D721Med (cell line): ENCODE data around the gene AGXT.

ENCODE experiments used
- DNase-seq: peaks from one replicate; pipeline ENCODE4 v3.0.0; 2011; ENCODE audit warnings: low spot score; ENCODE audit not compliant: insufficient read length
- FAIRE-seq: peaks from 2 replicates; lab custom pipeline; 2011; peaks lifted over from hg19 to GRCh38; lab: Jason Lieb, UNC
- CTCF ChIP-seq: IDR thresholded peaks from 2 replicates; pipeline ENCODE4 v1.5.1; 2012; ENCODE audit warnings: mild to moderate bottlenecking, control low read depth; ENCODE audit not compliant: insufficient read depth; ENCODE audit errors: missing control alignments

Gene AGXT

GRCh38 chr2:240903191-240904060, 34.8 kb downstream of the AGXT start:
- TF ChIP-seq CTCF: no peak
- no peak for FAIRE-seq
- no peak for DNase-seq

- FAIRE-seq (no peak), DNase-seq (no peak)
- TF ChIP-seq CTCF: no peak
Observed at GRCh38 chr2:240904216-240905175, 35.9 kb downstream of the AGXT start.

DNA sequence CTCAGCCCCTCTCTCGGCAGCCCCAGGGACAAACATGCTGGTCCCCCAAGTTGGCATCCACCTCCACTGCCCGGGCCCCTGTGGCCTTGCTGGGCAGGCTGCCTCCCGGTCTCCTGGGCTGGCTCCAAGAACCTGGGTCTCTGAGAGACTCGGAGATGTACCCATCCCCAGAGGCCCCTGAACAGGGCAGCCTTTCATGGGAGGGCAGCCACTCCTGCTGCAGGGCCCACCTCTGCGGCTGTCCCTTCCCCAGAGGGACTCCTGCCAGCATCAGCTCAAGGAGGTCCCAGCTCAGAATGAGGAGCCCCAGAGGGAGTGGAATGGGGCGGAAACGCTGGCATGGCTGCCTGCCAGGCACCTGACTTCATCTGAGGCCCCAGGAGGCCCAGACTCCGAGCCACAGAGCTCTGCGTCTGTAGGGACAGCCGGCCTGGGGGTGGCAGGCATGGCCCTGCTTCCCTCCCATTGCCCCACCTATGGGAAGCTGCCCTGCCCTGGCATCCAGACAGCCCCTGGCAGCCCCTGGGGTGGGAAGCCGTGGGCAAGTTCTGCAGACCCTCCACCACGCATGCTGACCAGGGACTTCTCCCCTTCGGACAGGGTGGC, 36.7 kb downstream of the AGXT start:
- TF ChIP-seq CTCF: no peak

DNA sequence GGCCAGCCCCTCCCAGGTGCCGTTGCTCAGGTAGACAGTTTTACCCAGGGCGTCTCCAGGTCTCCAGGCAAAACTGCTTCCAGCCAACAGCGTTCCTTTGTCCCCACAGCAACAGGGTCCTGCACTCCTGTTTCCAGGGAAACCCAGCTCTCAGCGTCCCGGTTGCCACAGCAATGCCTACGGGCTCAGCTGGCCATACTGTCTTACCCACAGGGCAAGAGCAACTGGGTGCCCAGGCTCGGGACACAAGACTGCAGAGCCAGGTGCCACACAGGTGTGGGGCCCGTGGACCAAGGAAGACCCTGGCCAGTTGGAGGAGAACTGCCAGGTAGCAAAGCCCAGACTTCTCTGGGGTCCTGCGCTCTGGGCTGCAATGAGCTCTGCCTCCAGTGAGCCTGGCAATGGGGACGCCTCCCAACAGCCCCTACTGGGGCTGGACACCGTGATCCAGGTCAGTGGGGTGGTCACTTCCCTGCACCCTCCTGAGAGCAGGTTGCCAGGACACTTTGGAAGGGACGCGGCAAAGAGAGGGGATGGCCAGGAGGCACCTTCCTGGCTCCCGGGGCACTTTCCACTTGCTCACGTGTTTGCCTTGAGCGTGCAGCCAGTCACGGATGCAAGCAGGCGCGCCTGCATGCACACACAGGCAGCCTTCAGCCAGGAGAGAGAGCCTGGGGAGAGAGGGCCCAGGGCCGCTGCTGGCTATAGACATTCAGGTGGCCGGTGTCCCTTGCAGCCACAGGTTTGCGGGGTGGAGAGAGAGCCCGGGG, 37.7 kb downstream of the AGXT start, which contains the start of gene CROCC2:
Gene CROCC2, plus strand, starts transcription at position 196 of the 770 bp plus-strand sequence. Its CDS starts 178 bp downstream, at position 374.
- FAIRE-seq (no peak), DNase-seq (no peak)
- no peak for TF ChIP-seq CTCF

More for the DNA sequence above, 36.7 kb downstream of the AGXT start:
- FAIRE-seq: no peak
- DNase-seq: no peak

DNA sequence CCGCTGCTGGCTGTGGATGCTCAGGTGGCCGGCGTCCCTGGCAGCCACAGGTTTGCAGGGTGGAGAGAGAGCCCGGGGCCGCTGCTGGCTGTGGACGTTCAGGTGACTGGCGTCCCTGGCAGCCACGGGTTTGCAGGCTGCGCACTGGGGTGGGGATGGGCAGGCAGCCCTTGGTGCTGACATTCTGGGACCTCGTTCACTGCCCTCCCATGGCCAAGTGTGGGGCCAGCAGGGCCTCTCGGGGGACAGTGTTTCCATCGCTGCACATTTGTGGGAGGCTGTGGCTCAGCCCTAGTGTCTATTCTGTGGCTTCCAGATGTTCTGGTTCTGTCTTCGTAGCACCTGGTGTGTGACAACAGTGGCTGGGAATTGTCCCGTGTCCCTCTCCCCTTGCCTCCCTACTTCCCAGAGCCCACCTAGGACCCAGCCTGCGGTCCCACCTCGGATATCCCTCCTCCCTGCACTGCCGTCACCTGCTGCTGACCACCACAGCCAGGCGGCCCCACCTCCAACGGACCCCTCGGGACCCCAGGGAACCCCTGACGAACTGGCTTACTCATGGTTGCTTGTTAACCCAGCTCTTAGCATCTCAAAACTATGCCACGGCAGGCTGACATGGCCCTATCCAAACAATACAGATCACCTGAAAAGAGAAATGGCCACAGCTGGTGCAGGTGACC, 38.4 kb downstream of the AGXT start:
- no peak for FAIRE-seq
- TF ChIP-seq CTCF: no peak
- DNase-seq: no peak
